Hippocampal formation (tissue), 2 donors: ENCODE measurements around the gene WDR41.
"Not testable (repeated sequence)": the region's sequence is repeated elsewhere in the genome, so short reads cannot be mapped to it uniquely, and the experiment has no call there.

Experiments
- DNase-seq, 2 donors: peaks; one replicate each; lab custom pipeline; 2025; lab: John Stamatoyannopoulos, UW

The WDR41 gene

GRCh38 chr5:77407152-77407551 is 85.0 kb downstream of the WDR41 start:
- DNase-seq = no peak

GRCh38 chr5:77402796-77403195 is 89.3 kb downstream of the WDR41 start:
- DNase-seq = no peak

GRCh38 chr5:77400645-77401044 is 91.5 kb downstream of the WDR41 start:
- DNase-seq = no peak

GRCh38 chr5:77398896-77399295 is 93.2 kb downstream of the WDR41 start:
- no peak for DNase-seq

- DNase-seq = no peak
Observed at GRCh38 chr5:77398458-77398857, 93.7 kb downstream of the WDR41 start.

- DNase-seq = no peak
Observed at GRCh38 chr5:77397686-77398292, 94.3 kb downstream of the WDR41 start.

GRCh38 chr5:77396017-77396416 is 96.1 kb downstream of the WDR41 start:
- no peak for DNase-seq

- DNase-seq = no peak
Observed at GRCh38 chr5:77394064-77394715, 97.9 kb downstream of the WDR41 start.

- DNase-seq = no peak
Observed at GRCh38 chr5:77391240-77391765, 100.8 kb downstream of the WDR41 start.

- DNase-seq = no peak
Observed at GRCh38 chr5:77390795-77391194, 101.3 kb downstream of the WDR41 start.

GRCh38 chr5:77390221-77390620 is 101.9 kb downstream of the WDR41 start:
- DNase-seq = no peak

GRCh38 chr5:77389746-77390145 is 102.4 kb downstream of the WDR41 start:
- DNase-seq = no peak

- not testable (repeated sequence) for DNase-seq
Observed at GRCh38 chr5:77386340-77386739, 105.8 kb downstream of the WDR41 start.

- DNase-seq = not testable (repeated sequence)
Observed at GRCh38 chr5:77383336-77383735, 108.8 kb downstream of the WDR41 start.
